NCI-H1105 (cell line): ENCODE data around the gene AMOT.
A peak's percentile ranks its signal among the peaks of the same experiment; 100 is the strongest.

Experiments used
- DNase-seq: peaks from one replicate; lab custom pipeline; 2025; lab: John Stamatoyannopoulos, UW

The AMOT gene

DNA sequence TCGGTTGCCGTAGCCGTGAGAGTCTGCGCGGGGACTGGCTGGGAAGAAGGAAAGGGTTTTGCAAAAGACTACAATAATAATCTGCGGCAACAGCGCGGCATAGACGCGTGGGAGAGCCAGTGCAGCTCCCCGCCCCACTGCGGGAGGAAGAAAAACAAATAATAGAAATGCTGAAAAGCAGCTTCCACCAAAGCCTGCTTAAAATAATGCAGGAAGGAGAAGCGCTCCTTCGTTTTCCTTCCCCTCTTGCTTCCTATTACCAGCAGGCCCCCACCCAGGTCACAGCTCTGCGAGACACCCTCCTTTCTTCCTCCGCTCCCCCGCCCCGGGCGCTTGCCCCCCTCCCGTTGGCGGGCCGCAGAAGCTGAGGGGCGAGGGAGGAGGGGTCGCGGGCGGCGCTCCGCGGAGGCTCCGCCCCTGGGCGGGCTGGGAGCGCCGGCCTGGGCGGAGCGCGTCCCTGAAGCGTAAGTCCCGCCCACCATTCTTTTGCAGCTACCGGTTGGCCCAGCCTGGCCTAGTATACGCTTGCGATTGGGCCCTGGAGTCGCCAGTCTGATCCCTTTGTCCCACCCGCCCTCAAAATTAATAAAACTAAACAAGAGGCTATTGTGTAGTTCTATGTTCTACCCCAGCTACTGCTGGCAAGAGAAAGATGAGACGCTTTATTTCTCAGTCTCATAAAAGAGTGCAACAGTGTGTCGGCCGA lies 636 bp upstream of the AMOT start:
- peak; percentile 81 for DNase-seq

DNA sequence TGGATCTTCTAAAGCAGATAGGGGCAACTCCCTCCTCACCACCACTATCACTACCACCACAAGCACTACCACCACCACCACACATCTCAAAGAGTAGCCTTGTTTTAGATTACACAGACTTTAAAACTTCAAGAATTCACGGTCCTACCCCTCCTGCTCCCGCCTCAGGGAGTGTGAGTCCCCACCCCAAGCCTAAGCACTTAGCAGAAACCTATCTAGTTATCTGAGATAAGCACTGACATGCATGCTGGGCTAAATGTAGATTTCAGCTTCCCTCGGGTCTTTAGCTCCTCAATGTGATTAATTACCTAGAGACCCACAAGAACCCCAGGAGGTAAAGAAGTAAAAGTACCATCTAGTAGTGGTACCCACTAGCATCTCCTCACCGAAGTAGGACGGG lies 775 bp downstream of the AMOT start:
- no peak for DNase-seq

DNA sequence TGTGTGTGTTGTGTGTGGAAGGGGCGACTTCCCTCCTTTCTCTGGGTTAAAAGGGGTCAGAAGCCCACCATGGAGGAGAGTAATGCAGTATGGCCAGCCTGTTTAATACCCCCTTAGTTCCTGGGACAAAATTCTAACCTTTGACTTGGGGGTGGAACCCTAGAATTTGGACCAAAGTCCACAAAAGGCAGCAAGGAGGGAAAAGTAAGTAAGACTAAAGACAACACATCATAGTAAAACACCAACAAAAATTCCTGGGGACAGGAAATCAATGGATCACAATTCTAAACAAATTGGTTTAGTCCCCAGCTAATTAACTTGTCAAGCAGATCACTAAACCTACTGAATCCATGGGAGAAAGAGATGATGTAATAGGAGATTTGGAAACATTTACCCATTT lies 3.1 kb downstream of the AMOT start:
- no peak for DNase-seq

DNA sequence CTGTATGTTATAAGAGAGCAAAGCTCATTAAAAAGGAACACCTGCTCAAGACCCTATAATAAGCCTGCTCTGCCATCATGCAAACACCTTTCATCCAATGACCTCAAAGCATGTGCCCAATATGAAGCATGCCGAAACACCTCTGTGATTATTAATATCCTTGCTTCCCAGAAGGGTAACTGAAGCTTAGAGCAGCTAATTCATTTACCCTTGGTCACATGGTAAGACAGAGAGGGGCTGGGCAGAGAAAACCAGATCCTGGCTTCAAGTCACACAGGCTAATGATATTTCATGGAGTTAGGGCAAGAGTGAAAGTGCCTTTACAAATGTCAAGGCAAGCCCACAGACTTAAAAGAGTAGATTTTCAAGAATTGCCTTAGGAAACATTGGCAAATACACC lies 5.6 kb downstream of the AMOT start:
- DNase-seq = no peak

DNA sequence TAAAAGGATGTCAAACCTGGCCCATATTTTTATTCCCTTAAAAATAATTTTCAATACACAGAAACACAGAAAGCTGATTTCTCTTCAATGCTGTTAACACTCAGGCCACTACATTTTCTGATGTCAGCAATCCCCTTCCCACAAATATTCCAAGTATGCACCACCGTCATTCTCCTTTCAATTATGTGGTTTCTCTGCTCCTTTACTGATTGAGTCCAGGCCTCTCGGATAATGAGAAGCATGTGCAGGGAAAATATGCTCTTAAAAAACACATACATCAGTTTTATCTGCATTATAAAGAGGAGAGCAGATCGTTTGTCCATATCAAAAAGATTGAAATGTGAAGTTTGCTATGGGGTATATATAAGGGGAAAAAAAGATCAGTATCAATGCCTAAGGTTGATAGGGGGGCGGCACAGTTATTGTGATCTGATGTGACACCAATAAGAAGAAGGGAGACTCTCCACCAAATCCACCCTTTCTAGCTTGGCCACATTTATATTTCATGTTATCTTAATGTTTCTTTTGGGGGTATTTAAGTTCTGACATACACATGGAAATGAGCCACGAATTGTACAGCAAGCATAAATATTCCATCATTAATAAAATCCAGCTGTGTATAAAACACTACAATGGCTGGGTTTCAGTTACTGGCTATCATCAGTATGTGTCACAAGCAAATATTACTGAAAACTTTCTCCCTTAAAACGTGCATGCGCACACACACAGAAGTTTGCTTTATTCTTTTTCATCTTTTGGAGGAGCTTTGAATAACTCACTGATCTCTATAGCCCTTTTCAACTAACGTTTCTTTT lies 6.4 kb downstream of the AMOT start:
- no peak for DNase-seq

DNA sequence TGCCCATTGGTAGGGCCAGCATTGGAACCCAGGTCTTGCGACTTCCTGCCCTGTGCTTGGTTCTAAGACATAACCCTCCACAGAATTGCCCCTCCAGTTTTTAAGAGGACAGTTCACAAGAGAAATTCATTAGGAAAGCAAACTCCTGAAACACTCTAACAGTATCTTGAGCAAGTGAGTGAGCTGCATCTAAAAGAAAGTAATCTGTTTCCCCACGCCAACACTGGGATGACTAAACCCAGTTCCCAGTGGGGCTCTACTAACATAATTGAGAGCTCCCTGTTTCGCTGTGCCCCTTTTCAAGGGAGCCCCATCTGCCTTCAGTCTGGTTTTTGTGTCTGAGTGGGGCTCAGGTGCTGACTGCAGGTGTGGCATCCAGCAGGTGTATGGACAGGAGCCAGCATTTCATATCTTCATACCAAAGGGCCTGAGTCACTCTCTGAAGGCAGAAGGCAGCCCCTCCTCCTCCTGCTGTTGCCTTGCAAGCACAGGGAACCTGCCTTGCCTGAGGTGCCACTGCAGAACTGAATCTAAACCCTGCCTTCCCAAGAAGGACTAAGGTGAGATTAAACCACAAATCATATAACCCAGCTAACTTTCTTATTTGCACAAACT lies 8.0 kb downstream of the AMOT start:
- peak; percentile 75 for DNase-seq

DNA sequence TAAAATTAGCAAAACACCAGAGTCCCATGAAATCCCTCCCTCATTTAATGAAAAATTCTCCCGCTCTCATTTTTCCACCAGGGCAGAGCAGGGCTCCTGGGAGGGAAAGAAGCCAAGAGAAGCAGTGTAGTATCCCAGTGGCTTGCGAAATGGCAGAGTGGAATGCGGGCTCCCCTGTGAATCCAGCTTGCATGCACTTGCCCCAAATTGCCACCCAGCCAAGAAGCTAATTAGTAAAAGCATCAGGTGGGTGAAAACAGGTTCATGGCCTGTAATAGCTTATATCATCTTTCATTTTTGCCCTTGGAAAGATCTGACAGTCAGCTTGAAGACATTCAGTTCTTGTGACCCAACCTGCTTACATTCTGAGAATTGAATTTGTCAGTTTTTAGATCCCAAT lies 10.1 kb downstream of the AMOT start:
- DNase-seq = peak; percentile 49

DNA sequence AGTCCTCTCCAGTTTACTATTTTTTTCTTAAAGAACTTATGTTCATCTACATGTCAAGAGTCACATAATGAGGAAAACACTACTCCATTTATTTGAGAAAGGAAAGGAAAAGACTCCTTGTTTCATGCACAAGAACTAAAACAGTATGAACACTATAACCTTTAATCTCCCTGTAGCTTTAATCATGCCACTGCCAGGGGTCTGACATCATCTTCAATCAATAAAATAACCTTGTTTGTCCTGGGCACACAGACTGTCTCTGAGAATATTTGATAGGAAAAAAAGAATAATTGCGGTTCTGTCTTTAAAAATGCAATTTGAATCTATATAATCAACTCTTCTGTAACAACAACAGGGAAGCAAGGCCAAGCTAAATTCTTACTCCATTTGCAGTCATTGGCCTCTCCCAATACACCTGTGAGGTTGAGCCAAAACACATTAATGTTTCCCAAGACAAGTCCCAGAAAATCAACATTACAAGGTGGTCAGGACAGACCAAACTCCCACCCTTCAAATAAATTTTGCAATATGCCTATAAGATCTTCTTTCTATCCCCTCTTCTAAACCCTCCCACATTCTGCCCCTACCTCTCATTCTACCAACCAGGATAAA lies 13.2 kb downstream of the AMOT start:
- no peak for DNase-seq

DNA sequence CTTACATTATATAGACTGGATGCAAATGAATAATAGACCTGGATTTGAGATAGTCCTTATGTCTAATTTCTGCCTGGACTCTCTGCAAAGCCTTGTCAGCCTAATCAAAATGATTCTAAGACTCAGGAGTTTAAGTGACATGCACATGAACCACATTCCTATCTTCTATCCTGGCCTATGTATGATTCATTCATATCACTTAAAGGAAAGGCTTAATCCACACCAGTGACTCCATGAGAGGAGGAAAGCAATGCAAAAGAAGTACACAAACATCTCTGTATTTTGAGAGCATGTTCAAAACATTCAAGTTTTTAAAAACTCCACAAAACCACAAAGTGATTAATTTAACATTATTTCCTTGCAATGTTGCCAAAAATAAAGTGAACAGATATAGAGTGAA lies 14.6 kb downstream of the AMOT start:
- no peak for DNase-seq

DNA sequence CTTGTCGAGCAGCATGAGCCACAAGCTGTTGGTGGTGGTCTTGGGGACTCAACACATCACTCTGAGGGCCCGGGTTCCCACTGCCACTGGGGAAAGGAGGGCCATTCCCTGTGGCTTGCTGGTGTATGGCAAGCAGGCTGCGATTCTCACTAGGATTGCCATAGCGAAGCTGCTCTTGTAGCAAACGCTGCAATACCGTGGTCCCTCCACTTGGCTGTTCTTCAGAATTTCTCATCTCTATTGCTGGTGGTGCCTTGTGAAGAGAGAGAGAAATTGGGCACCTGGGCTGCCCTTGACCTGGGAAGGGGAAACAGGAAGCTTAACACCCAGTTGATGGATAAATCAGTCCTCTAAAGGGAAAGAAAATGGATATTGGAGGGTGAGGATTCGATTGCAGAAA lies 17.7 kb downstream of the AMOT start:
- DNase-seq = no peak

DNA sequence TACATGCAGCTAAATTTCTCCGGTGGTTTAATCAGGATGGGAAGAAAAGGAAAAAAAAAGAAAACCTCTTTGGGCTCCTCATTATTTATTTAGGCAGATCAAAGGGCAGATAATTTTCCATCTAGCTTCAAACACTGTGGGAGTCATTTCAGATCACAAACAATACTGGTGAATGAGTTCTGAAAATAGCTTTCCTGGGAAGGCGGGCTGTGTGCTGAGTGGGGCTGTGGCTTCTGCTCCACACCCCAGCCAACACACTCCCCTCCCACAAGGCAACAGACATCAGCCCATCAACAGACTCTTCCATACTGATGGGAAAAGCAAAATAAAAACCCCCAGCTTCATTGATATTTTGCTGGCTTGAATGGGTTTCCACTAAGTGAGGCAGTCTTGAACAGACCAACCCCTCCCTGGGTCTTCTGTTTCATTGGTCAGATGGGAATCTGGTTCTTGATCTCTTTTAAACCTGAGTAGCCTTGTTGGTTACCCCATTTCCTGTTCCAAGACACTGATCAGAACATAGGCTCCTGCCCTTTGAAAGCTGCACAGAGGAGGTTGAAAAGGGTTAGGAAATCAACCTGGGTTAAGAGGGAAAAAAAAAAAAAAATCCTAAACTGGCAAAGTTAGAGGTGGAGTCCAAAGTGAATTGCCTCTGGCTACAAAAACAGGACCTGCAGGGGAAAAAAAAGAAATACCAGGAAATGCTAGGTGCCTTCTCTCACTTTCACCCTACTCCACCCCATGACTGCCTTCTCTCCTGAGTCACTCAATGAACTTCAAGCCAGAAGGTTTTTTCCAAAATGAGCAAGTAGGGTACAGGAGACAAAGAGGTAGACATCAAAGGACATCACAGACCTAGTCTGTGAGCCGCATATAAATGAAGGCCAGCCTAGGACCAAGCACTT lies 20.0 kb downstream of the AMOT start:
- no peak for DNase-seq

DNA sequence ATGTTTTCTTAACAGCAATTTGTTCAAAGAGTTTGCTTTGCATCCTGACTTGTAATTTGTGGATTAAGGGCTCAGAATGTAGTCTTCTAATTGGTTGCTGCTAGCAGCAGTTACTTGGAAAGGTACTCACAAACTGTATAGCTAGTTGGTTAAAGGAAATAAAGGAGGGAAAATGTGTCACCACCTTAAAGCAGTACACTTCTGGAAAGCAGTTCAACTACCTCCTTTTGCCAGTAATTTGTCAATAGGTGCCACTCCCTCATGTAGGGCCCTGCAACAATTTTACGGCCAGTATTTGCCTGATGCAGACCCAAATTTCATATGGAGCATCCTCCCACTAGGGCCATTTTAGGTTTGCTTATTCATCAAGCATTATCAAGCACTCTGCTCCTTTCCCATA lies 20.8 kb downstream of the AMOT start:
- no peak for DNase-seq

DNA sequence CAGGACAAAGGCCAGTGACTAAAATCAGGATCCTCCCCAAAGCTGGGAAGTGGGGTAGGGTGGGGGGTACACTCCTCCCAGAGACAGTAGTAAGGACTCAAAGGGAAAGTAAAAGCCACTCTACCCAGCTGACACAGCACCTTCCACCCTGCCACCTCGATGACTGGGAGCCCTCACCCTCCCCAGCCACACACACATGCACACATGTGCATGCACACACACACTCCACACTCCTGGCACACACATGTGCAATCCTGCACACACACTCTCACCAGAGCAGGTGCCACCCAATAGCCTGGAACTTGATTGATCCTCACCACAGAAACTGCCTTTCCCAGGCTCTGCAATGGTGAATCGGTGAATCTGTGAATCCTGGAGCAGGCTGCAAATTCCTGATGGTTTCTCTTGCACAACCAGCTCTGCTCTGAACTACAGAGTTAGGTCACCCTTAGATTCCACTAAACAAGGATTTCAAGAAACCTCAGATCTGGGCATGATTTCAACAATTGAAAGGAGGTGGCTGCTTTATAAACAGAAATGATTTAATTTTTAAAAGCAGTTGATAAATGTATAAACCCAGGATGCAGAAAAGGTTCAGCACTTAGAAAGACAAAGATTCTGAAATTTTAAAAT lies 21.5 kb downstream of the AMOT start:
- no peak for DNase-seq

DNA sequence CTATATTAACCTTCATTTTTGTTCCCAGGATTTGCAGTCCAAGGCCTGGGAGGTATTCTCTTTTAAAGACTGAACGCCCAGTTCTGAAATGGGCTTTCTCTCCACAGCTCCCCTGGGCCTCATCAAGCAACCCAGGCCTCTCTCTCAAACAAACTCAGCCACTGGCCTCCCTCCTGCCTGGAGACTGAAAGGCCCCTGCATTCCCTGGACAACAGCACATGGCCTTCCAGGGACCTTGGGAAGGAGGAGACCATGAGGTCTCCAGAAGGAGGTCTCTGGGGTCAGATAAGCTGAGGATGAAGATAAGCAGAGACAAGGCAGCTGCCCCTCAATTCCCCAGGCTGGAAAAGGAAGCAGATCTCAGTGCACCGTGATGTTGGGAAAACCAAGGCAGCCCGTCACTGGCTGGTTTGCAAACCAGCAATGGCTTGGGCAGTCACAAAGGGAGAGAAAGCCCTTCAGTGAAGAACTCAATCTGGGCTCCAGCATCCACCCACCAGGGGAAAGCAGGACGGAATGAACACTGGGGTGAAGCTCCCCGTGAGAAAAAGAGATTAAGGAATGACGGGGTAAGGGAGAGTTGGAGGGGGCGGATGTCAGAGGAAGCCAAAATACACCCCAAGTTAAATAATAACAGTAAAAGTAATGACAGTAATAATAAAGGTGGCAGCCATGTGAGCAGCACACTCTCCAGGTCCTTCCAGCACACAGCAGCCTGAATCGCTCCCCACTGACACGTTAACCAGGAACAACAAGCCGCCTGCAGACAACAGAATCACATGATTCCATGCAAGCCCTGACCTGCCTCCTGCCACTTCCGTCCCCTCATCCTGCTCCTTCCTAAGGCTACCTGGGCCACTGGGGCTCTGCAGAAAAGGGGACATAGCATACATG lies 22.3 kb downstream of the AMOT start:
- no peak for DNase-seq

DNA sequence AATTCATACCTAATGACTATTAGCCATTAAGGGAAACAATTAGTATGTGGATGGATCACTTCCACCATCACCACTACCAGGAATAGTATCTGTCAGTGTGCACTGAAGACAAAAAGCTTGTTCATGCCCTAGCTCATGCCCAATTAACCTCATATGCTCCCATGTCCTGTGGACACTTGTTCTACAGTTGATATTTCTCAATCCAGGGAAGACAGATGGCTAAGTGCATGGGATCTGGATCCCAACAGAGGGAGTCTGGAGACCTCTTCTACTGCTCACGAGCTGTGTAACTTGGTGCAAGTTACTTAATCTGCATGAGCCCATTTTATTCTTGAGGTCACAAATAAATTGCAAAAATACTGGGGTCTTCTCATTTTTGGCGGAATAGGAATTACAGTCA lies 23.7 kb downstream of the AMOT start:
- DNase-seq = no peak

DNA sequence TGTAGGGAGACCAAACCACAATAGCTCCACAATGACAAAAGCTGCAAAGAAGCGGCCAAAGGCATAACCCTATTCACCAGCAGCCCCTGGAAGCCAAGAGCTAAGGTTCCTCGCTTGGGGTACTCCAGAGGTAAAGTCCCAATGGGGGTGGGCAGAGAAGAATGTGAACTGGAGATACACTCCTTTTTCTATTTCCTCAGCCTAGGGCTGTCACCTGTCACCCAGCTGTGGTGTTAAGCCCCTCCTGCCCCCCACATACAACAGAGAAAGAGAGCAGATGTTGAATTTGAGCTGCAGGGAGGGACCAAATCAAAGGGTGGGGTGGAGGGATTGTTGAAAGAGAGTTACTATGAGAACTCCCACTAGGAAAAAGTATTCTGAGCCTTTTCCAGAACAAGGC lies 26.1 kb downstream of the AMOT start:
- DNase-seq = no peak

DNA sequence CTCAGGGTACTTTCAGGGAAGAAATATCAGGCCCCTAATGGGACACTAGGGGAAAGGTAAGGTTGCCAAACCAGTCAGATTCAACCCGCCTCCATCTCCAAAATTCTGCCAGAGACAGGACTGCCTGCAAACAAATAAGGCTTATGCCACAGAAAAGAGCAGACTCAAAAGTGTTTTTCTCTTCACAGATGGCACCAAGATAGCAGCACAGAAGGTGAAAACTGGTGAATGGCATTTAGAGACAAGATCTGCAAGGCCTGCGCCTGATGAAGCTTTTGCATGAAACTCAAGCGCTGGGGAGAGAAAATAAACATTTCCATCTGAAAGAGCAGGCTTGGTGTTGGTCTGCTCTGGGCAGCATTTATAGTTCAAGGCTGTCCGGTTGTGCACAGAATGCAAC lies 27.9 kb downstream of the AMOT start:
- no peak for DNase-seq

DNA sequence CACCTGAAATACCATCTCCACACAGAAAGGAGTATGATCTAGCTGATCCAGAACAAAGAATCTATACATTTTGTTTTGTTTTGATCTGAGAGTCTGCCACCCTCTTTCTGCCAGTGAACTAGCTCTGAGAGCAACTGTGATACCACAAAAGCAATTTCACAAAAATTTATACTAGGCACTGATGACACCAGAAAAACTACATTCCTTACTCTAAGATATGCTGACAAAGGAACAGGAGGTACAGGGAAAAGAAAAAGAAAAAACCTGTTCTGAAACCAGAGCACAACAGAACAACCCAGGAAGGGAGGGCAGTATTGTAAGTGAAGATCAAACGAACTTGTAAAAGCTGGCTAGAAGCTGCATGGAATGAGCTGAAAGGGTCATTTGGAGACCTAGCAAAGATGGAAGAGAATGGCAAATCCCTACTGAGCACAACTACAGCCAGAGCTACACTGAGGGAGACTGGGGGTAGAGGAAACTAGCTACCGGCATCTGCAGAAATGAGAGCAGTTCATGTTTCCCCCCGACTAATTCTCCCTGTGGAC lies 31.9 kb downstream of the AMOT start:
- DNase-seq = no peak

DNA sequence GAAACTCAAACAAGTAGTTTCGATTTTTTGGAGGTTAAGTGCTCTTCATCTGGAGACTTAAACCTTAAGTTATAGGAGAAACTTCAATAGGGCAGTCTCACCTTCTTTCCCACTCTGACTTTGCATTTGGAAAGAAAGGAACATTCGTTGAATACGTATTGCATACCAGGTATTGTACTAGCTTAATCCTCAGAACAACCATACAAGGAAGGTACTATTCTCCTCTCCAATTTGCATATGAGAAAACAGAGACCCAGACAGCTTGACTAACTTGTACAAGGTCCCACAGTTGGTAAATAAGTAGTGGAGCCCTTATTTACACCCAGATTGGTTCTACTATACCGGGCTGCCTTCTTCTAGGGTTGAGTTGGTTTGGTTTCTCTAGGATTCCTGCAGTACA lies 32.6 kb downstream of the AMOT start:
- DNase-seq = no peak

DNA sequence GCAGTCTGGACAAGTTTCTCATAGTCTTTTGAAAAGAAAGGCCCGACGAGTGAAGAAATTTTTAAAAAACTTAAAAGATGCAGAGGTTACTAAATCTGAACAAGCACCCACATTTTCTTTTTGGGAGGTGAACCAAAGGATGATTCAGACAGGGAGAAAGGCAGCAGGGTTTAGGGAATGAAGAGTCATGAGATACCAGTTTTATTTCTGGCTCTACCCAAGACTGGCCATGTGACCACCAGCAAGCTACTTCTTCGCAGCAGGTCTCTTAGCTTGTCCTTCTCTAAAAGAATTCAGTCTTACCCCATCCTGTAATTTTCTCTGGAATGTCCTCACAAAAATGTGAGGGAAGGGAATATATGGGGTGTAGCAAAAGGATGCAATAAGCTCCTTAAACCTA lies 37.6 kb downstream of the AMOT start:
- DNase-seq = no peak
